HTR-8/SVneo (cell line): Measurements from ENCODE around the gene ALX4.

Source experiments
- DNase-seq: peaks from one replicate; pipeline ENCODE4 v3.0.0; 2011; ENCODE audit warnings: low spot score, mixed read lengths; ENCODE audit not compliant: insufficient read length
- FAIRE-seq: peaks from 2 replicates; lab custom pipeline; 2011; peaks lifted over from hg19 to GRCh38; lab: Jason Lieb, UNC

Gene ALX4

DNA sequence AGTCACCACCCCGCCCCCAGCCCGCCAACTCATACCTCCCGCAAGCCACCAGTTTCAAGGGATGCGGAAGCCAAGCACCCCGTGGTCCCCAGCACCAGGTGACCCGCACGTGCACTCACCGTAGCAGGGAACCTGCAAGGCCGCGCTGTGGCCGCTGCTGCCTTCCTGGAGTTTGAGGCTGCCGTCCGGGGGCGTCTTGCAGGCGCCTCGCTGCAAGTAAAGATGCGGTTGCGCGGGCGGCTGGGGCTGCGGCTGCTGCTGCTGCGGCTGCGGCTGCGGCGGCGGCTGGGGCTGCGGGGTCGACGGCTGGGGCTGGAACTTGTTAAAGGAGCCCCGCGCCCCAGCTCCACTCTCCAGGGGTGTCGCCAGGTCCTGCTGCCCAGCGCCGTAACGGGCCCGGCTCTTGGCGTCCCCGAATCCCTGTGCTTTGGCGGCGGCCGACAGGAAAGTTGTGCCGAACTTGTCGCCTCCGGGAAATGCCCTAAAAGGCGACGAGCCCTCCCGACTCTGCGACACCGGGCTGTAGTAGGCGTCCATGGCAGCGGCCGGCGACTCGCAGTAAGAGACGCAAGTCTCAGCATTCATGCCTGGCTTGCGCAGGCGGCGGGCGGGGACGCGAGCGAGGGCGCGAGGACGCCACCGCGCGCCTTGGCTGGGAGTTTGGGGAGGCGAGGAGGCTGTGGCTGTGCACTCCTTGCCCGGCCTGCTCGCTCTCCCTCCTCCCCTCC is at the start of gene ALX4:
ALX4 (minus strand) TSS at position 662 of the 728 bp plus-strand sequence; CDS start at position 585, 77 bp downstream.
- FAIRE-seq (peak; percentile 72), DNase-seq (peak; percentile 60)

- DNase-seq: no peak
- no peak for FAIRE-seq
These were observed 49.2 kb upstream of the ALX4 start for GRCh38 chr11:44359162-44359561.

GRCh38 chr11:44358713-44359112 is 48.8 kb upstream of the ALX4 start:
- DNase-seq (no peak), FAIRE-seq (no peak)

- no peak for FAIRE-seq
- no peak for DNase-seq
These were observed 47.8 kb upstream of the ALX4 start for GRCh38 chr11:44357711-44358110.

GRCh38 chr11:44356351-44356750 is 46.4 kb upstream of the ALX4 start:
- FAIRE-seq: no peak

DNA sequence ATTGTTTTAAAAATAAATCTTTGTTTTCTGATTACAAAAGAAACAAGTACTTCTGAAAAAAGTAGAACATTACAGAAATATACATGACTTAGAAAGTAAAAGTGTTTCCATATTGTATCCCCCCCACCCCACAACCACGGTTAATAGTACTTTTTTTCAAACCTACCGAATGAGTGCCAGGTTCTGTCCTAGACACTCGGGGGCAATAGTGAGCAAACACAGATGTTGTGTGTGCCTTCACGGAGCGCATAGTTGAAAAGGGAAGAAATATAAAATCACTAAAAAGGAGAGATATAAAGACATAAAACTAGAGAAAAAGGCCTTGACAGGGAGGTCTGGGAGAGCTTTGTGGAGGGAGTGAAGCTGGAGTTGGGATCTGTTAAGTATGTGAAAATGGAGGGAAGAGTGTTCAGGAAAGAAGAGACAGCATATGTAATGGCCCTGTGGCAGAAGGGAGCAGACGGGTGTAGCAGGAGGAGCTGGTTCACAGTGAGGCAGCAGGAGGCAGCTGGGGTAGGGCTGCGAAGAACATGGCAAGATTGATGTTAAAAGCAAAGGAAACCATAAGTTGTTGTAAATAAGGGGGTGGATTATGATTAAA is 42.1 kb upstream of the ALX4 start:
- DNase-seq (no peak), FAIRE-seq (no peak)

More at GRCh38 chr11:44356351-44356750, 46.4 kb upstream of the ALX4 start:
- no peak for DNase-seq

DNA sequence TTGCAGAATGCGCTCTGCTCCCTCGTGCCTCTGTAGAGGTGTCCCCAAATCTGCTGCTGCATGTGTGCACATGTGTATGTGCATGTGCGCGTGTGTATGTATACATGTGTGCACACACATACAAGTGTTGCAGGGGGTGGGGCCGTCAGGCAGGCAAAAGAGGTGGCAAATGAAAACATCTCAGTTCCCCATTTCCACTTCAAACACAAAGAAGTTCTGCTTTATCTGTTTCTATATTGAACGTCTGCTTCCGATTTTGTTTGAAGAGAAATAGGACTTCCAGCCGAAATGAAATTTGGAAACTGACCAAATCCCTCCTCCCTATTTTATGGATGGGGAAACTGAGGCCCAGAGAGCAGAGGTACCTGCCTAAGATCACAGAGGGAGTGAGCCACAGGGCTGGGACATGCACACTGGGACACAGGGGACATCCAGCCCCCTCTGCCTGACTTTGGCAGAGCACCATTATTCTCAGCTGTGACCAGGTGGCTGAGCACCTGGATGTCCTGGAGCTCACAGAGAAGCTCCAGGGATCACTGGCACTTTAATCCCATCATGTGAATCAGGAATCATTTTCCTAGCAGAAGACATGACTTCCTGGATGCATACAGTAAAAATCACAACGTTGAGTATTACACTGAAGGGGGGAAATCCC is 41.2 kb upstream of the ALX4 start:
- no peak for DNase-seq
- FAIRE-seq: peak; percentile 44

DNA sequence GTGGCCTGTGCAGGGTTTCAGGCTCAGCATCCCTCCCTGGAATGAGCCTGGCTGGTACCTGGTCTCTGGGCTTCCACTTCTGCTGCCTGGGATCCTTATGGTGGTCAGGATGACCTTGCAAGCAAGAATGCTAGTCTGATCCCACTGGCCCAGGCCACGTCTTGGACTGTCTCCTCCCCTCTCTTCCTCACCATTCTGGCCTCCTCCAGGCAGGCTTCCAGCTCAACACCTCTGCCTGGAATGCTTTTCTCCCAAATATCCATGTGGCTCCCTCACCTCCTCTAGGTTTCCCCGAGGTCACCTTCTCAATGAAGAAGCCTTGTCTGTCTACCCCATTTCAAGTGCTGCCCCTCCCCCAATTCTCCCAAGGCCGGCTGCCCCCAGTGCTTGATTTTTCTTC is 39.4 kb upstream of the ALX4 start:
- no peak for DNase-seq
- no peak for FAIRE-seq

DNA sequence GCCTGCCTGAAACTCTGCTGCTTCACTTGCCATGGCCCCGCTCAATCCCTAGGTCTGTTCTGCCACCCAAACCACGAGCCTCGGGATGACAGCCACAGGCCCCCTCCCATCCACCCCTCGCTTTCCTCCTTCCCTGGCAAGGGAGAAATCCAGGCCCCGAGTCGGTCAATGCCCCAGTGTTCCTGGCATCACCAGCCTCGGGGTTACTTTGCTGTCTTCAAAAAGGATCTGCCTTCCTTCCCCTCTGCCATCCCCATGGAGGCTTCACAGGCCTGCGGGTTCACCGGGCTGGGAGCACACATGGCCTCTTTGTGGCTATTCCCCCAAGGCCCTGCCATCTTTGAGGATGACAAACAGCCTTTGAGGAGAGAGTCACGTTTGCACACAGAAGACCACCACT is 38.8 kb upstream of the ALX4 start:
- no peak for FAIRE-seq
- no peak for DNase-seq

- FAIRE-seq: no peak
These were observed 38.2 kb upstream of the ALX4 start for GRCh38 chr11:44348114-44348513.

GRCh38 chr11:44347538-44347937 is 37.6 kb upstream of the ALX4 start:
- DNase-seq (no peak), FAIRE-seq (no peak)

More at GRCh38 chr11:44348114-44348513, 38.2 kb upstream of the ALX4 start:
- no peak for DNase-seq

DNA sequence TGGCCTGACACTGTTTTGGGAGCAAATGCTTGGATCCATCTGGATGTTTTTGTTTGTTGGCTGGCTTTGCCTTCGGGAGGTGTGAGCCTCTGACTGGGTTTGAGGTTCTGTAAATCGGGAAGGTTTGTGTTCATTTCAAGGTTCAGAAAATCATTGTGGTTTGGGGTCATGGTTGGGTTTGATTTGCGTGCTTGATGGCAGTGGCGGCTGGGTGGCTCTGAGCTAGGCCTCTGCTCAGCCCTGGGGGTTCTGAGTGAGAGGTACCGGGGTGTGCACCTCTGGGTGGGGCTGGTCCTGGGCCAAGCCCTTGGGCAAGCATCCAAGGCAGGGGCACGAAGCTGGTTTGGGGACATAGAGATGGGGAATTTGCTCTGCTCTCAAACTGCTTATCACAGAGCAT is 37.0 kb upstream of the ALX4 start:
- DNase-seq: no peak
- FAIRE-seq: no peak

DNA sequence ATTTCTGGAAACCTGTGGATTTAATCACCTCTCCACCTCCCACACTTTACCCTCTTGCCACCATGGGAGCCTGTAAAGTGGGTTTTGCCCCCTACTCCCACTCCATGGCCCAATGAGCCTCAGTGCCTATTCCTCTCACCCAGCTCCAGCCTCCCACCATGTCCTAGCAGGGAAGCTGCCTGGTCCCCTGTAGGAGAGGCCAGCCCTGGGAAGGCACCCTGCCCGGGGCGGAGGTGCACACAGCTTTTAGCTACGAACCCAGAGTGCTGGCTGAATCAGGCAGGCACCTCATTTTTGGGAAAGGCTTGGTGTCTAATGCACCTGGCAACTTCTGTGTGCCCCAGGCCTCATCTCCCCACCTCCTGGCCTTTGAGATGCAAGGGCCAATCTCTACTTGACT is 35.8 kb upstream of the ALX4 start:
- FAIRE-seq (no peak), DNase-seq (no peak)

- FAIRE-seq: no peak
These were observed 35.0 kb upstream of the ALX4 start for GRCh38 chr11:44344921-44345320.

GRCh38 chr11:44344423-44344820 is 34.5 kb upstream of the ALX4 start:
- DNase-seq: no peak
- no peak for FAIRE-seq

More at GRCh38 chr11:44344921-44345320, 35.0 kb upstream of the ALX4 start:
- DNase-seq: no peak

- DNase-seq (no peak), FAIRE-seq (no peak)
These were observed 34.0 kb upstream of the ALX4 start for GRCh38 chr11:44343778-44344422.

- FAIRE-seq (no peak), DNase-seq (no peak)
These were observed 32.7 kb upstream of the ALX4 start for GRCh38 chr11:44342616-44343015.

DNA sequence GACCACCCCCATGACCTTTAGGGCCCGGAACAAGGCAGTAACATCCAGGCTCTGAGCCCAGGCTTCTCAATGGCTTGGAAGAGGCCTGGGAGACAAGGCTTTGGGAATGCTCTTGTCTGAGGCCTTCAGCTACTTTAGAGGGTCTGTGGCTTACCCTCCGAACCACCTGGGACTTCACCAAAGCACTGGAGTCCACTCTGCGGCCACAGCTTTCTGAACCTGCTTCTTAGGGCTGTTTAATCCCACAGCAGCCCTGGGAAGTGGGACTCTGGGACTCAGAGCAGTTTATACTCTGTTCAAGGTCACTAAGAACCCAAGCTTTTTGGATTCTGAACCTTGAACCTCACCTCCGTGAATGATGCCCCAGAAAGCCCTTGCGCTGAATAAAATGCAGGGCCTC is 30.7 kb upstream of the ALX4 start:
- DNase-seq (no peak), FAIRE-seq (no peak)

- no peak for FAIRE-seq
- DNase-seq: no peak
These were observed 29.6 kb upstream of the ALX4 start for GRCh38 chr11:44339530-44339883.

- FAIRE-seq (no peak), DNase-seq (no peak)
These were observed 29.0 kb upstream of the ALX4 start for GRCh38 chr11:44338698-44339529.
